HCT116 (cell line): ENCODE data around the gene OPCML. TPM values are rescaled to one million over a fixed set of nuclear protein-coding genes. Genes with fewer than 3 reads are reported as not detected.

Experiments
- ATAC-seq: fragments of 200-7000 bp; cut with Tn5 transposase; 2 replicates; pipeline ENCODE4 v1.9.1; 2020; ENCODE audit warnings: mild to moderate bottlenecking, moderate library complexity
- BruUV-seq: library from RNA; stranded (reverse); fragments of 400-500 nt; replicated peaks from 2 replicates; lab custom pipeline; 2021; lab: Mats Ljungman, UMichigan
- CTCF ChIA-PET: fragments of 300-600 bp; sonication (Branson Sonifier 250); formaldehyde crosslinking; loops from one replicate; lab custom pipeline; 2021; ENCODE audit warnings: antibody characterized with exemption; lab: Charles Lee
- POLR2A ChIA-PET: fragments of 300-600, 350-600 bp; sonication (Branson Sonifier 250); formaldehyde crosslinking; loops from one replicate; lab custom pipeline; 2021; ENCODE audit warnings: antibody characterized with exemption; lab: Charles Lee
- RAD21 ChIA-PET, 2 experiments: fragments of 300-600 bp; sonication (Branson Sonifier 250); formaldehyde crosslinking; loops; one replicate each; lab custom pipeline; 2023; ENCODE audit warnings: low total read pairs in 2 of 2; ENCODE audit not compliant: uncharacterized antibody in 2 of 2, unreplicated experiment in 2 of 2, low non-redundant PET in 1 of 2; lab: Charles Lee
- DNase-seq: peaks from one replicate; pipeline ENCODE4 v3.0.0-alpha.2; 2010; ENCODE audit warnings: low read depth, low spot score
- H2AFZ ChIP-seq: fragments of 200-600 bp; shearing (Covaris generic), sonication (generic); 2 replicates; pipeline ENCODE4 v1.6.1; 2017; ENCODE audit warnings: low read depth, mixed run types, mixed read lengths, antibody characterized with exemption, low read length; ENCODE audit not compliant: poor library complexity, severe bottlenecking
- H3K27ac ChIP-seq: 2 replicates; pipeline ENCODE4 v1.5.1; 2012; ENCODE audit warnings: low read depth, low read length
- H3K27me3 ChIP-seq: fragments of 200-600 bp; sonication (generic); 2 replicates; pipeline ENCODE4 v1.6.1; 2016; ENCODE audit warnings: mixed run types, low read length, mixed read lengths; ENCODE audit not compliant: insufficient read depth
- H3K36me3 ChIP-seq, 2 experiments: fragments of 200-500 bp in 1 of 2; fragments of 200-600 bp in 1 of 2; sonication (Bioruptor generic) in 1 of 2; sonication (generic) in 1 of 2; 2 replicates each; pipeline versions ENCODE4 v1.5.1 to v1.6.1; 2014 to 2016; ENCODE audit warnings: low read length in 2 of 2, inconsistent platforms in 1 of 2, mixed read lengths in 1 of 2, mixed run types in 1 of 2; ENCODE audit not compliant: insufficient read depth in 2 of 2, control insufficient read depth in 1 of 2
- H3K4me1 ChIP-seq, 2 experiments: fragments of 200-600 bp in 1 of 2; sonication (generic) in 1 of 2; 2 replicates each; pipeline versions ENCODE4 v1.5.1 to v1.6.1; 2012 to 2017; ENCODE audit warnings: low read length in 2 of 2, inconsistent platforms in 1 of 2, mild to moderate bottlenecking in 1 of 2, mixed read lengths in 1 of 2, mixed run types in 1 of 2, moderate library complexity in 1 of 2; ENCODE audit not compliant: insufficient read depth in 2 of 2, control insufficient read depth in 1 of 2
- H3K4me2 ChIP-seq: fragments of 200-600 bp; sonication (generic); 2 replicates; pipeline ENCODE4 v1.6.1; 2017; ENCODE audit warnings: mixed run types, low read length, mixed read lengths
- H3K4me3 ChIP-seq, 2 experiments: fragments of 200-600 bp in 1 of 2; sonication (generic) in 1 of 2; replicated peaks in 1 of 2; 2 replicates each; pipeline ENCODE4 v1.5.1; 2011 to 2016; ENCODE audit warnings: low read length in 2 of 2, control low read depth in 1 of 2, low read depth in 1 of 2, mild to moderate bottlenecking in 1 of 2, mixed read lengths in 1 of 2, mixed run types in 1 of 2
- H3K79me2 ChIP-seq: fragments of 200-600 bp; sonication (generic); 2 replicates; pipeline ENCODE4 v1.6.1; 2017; ENCODE audit warnings: mild to moderate bottlenecking, mixed run types, low read length, moderate library complexity, mixed read lengths; ENCODE audit not compliant: insufficient read depth
- H3K9ac ChIP-seq: fragments of 200-600 bp; sonication (generic); 2 replicates; pipeline ENCODE4 v1.6.1; 2016; ENCODE audit warnings: low read length, mixed read lengths
- H3K9me2 ChIP-seq: fragments of 200-600 bp; sonication (generic), shearing (Covaris generic); 2 replicates; pipeline ENCODE4 v1.6.1; 2017; ENCODE audit warnings: mixed run types, mild to moderate bottlenecking, moderate library complexity; ENCODE audit not compliant: insufficient read depth
- H3K9me3 ChIP-seq, 2 experiments: fragments of 200-500 bp in 1 of 2; fragments of 200-600 bp in 1 of 2; sonication (Bioruptor generic) in 1 of 2; sonication (generic) in 1 of 2; 2 replicates each; pipeline ENCODE4 v1.6.1; 2014 to 2017; ENCODE audit warnings: low read length in 2 of 2, mixed read lengths in 2 of 2, inconsistent platforms in 1 of 2, low read depth in 1 of 2, mild to moderate bottlenecking in 1 of 2, mixed run types in 1 of 2, moderate library complexity in 1 of 2; ENCODE audit not compliant: control insufficient read depth in 1 of 2, insufficient read depth in 1 of 2
- H4K20me1 ChIP-seq: fragments of 200-600 bp; sonication (generic), shearing (Covaris generic); 2 replicates; pipeline ENCODE4 v1.6.1; 2017; ENCODE audit warnings: mixed run types, mild to moderate bottlenecking, moderate library complexity; ENCODE audit not compliant: insufficient read depth
- CEBPB ChIP-seq: IDR thresholded peaks from 2 replicates; pipeline ENCODE4 v1.6.1; 2012; ENCODE audit warnings: low read depth
- ELF1 ChIP-seq: IDR thresholded peaks from 2 replicates; pipeline ENCODE4 v1.6.1; 2012; ENCODE audit warnings: low read depth, borderline replicate concordance
- EZH2phosphoT487 ChIP-seq: fragments of 200-600 bp; IDR thresholded peaks from 2 replicates; pipeline ENCODE4 v1.6.1; 2018; ENCODE audit warnings: antibody characterized with exemption, borderline replicate concordance
- FOSL1 ChIP-seq: IDR thresholded peaks from 2 replicates; pipeline ENCODE4 v1.6.1; 2012; ENCODE audit warnings: low read depth
- JUND ChIP-seq: IDR thresholded peaks from 2 replicates; pipeline ENCODE4 v1.6.1; 2012
- MAX ChIP-seq: IDR thresholded peaks from 2 replicates; pipeline ENCODE4 v1.6.1; 2012
- POLR2A ChIP-seq: IDR thresholded peaks from 2 replicates; pipeline ENCODE4 v1.7.0; 2011; ENCODE audit warnings: borderline replicate concordance; ENCODE audit not compliant: insufficient read depth, insufficient read length; ENCODE audit errors: extremely low read depth
- REST ChIP-seq: IDR thresholded peaks from 2 replicates; pipeline ENCODE4 v1.6.1; 2012; ENCODE audit warnings: low read depth
- SIN3A ChIP-seq: IDR thresholded peaks from 2 replicates; pipeline ENCODE4 v1.6.1; 2012; ENCODE audit warnings: low read depth
- TCF7L2 ChIP-seq: IDR thresholded peaks from 2 replicates; pipeline ENCODE4 v1.7.0; 2011; ENCODE audit warnings: borderline replicate concordance, inconsistent platforms; ENCODE audit not compliant: insufficient read depth, insufficient read length; ENCODE audit errors: extremely low read depth
- ZBTB33 ChIP-seq: IDR thresholded peaks from 2 replicates; pipeline ENCODE4 v1.6.1; 2011; ENCODE audit warnings: mild to moderate bottlenecking, low read length, moderate library complexity; ENCODE audit not compliant: insufficient replicate concordance; ENCODE audit errors: extremely low read depth
- ZFX ChIP-seq: fragments of 450-650 bp; IDR thresholded peaks from 2 replicates; pipeline ENCODE4 v1.6.1; 2017
- intact Hi-C: fragments of 100-400 bp; cut with micrococcal nuclease; formaldehyde crosslinking; loops from 2 replicates; pipeline ENCODE4 v1.10.0; 2022
- total RNA-seq: library from RNA; stranded (reverse); gene quantifications from one replicate; pipeline ENCODE4 v1.2.1, GENCODE V29; 2021; ENCODE audit not compliant: unreplicated experiment

OPCML gene
- total RNA-seq, 1 experiment from 2014 or later, result not detected

GRCh38 chr11:132904091-132904490 is 628.2 kb downstream of the OPCML start:
- Histone ChIP-seq H3K4me3 (no peak overlapping the region), H3K9me3 (peaks cover 0 to 19% of the 10 kb centered on the region in 2 experiments; a peak in 2 of 4 replicates), H3K27me3 (no peaks in the 10 kb centered on the region), H3K9ac (no peak overlapping the region), H3K36me3 (no peaks in the 10 kb centered on the region), H3K4me1 (no peaks in the 10 kb centered on the region), H4K20me1 (no peaks in the 10 kb centered on the region), H2AFZ (no peak overlapping the region), H3K9me2 (no peaks in the 10 kb centered on the region), H3K79me2 (no peaks in the 10 kb centered on the region), H3K27ac (no peak overlapping the region), H3K4me2 (no peak overlapping the region)
- TF ChIP-seq JUND (no peak), FOSL1 (no peak), MAX (no peak), POLR2A (no peak), SIN3A (no peak), ELF1 (no peak), CEBPB (no peak)
- DNase-seq, result no peak
- ATAC-seq, result no peak
- ChIA-PET RAD21 (no interaction called here), CTCF (no interaction called here), POLR2A (no interaction called here)
- BruUV-seq, result no TSS peak
- intact Hi-C loops, result no loop called here

GRCh38 chr11:132901638-132902471 is 630.4 kb downstream of the OPCML start:
- RAD21 ChIA-PET, result no interaction called here
- POLR2A ChIA-PET, result no interaction called here
- CTCF ChIA-PET, result no interaction called here

More at GRCh38 chr11:132901638-132902471, 630.4 kb downstream of the OPCML start:
- Histone ChIP-seq H4K20me1 (no peaks in the 10 kb centered on the region), H3K79me2 (no peaks in the 10 kb centered on the region), H3K9me3 (peaks cover 2 to 28% of the 10 kb centered on the region in 2 experiments; a peak in 2 of 4 replicates), H2AFZ (no peak overlapping the region), H3K9ac (no peak overlapping the region), H3K27ac (no peak overlapping the region), H3K9me2 (no peaks in the 10 kb centered on the region), H3K36me3 (no peaks in the 10 kb centered on the region), H3K4me2 (no peak overlapping the region), H3K4me1 (no peaks in the 10 kb centered on the region), H3K4me3 (no peak overlapping the region), H3K27me3 (no peaks in the 10 kb centered on the region)
- no peak for TF ChIP-seq POLR2A
- TF ChIP-seq EZH2phosphoT487, result no peak
- no peak for TF ChIP-seq CEBPB
- no peak for TF ChIP-seq ELF1
- no peak for TF ChIP-seq JUND
- no peak for TF ChIP-seq ZFX
- no peak for TF ChIP-seq ZBTB33
- no peak for TF ChIP-seq REST
- no peak for TF ChIP-seq TCF7L2
- TF ChIP-seq SIN3A, result no peak
- DNase-seq, result no peak
- intact Hi-C loops, result no loop called here
- ATAC-seq, result no peak
- BruUV-seq, result no TSS peak
